GM18526 (cell line): Measurements from ENCODE around the gene INSRR.

Experiments
- POLR2A ChIP-seq: IDR thresholded peaks from 3 replicates; pipeline ENCODE4 v1.6.1; 2011; ENCODE audit not compliant: insufficient read length; ENCODE audit errors: extremely low read depth

The INSRR gene

DNA sequence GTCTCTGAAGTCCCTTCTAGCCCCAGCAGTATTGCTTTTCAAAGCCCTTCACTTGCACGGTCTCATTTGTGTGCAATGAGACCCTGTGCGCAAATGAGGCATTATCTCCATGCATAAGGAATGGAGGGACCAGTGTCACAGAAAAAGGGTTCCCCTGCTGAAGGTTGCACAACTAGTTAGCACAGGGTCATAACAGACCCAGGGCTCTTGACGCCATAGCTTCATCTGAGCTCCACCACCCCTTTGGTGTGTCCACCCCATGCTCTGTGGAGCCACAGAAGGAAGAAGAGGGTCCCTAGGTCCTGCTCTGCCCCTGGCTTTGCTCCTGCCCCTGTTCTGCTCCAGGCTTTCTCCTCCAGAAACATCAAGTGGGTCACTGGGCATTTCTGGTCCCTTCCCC, 54.9 kb downstream of the INSRR start:
- no peak for TF ChIP-seq POLR2A

DNA sequence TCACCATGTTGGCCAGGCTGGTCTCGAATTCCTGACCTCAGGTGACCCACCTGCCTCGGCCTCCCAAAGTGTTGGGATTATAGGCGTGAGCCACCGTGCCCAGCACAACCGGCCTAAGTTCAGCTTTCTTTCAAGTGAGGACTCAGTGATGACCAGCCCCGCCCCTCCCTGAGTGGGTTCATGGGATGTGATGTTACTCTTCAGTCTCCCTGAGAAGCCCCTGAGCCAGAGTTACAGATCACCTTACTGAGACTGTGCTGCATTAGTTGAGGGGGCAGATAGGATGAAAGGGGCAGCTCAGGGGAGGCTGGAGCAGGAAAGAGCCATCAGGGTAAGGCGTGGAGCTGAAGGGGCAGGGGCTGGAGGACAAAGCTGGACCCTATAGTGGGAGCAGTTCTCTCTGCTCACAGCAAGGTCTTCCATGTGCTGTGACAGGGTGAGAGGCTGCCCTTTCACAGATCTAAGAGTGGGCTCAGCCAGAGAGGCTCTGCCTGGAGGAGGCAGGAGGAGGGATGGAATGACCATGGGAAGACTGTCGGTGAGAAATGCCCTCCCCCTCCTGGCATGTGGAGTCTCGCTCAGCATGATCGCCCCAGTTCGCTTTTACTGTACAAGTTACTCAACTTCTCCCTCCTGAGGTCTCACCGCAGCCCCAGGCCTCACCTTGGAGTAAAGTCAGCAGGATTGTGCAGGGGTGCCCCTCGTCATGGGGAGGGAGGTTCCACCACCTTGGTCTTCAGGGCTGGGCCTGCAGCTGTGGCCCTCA, 55.6 kb downstream of the INSRR start:
- no peak for TF ChIP-seq POLR2A

DNA sequence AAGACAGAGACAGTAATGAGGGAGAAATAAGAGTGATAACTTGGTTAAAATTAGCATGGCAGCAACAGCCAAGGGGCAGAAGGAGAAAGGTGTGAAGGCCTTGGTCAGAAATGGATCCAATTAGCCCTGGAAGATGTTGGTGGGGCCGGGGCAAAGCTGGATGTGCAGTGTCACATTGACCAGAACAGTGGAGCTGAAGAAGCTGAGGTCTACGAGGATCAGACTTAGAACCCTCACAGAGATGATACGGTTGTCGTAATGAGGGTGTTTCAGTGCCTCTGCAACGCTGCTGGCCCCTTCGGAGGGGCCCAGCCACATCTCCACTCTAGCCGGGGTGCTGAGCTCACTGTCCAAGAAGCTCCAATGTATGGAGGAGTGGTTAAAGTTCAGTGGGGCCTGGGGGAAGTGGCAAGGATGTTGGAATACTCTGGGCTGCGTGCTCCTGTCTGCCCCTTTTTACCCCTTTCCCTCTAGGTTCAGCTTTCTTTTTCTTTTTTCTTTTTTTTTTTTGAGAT, 56.4 kb downstream of the INSRR start:
- no peak for TF ChIP-seq POLR2A

DNA sequence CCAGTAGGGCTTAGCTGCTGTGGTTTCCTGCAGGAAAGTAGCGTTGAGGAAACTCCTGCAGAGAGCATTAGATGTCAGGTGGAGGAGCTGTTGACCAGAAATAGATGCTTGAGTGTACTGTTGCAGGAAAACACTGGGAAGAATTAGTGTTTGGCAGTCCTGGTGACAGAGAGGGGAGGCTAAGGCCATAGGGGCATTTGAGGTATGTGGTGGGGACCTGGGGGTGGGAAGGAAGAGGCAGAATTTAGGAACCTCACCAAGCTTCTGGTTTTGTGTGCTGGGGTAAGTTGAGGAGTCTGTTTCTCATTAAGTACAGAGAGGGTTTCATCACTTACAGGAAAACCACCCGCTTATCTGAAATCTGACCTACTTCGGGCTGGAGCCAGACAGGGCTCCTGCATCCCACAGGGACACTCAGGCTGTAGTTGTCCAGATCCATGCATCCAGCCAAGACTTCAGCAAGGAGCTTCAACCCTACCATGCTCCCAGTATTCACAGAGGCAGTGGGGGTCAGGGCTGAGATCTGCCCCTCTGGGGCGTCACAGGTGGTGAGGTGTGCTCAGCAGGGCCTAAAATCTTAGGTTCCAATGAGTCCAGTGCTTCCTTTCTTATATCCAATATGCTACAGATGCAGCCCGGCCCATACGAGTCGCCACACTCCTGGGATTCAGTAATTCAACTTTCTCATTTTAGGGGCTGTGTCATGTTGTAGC, 57.4 kb downstream of the INSRR start:
- TF ChIP-seq POLR2A = no peak

DNA sequence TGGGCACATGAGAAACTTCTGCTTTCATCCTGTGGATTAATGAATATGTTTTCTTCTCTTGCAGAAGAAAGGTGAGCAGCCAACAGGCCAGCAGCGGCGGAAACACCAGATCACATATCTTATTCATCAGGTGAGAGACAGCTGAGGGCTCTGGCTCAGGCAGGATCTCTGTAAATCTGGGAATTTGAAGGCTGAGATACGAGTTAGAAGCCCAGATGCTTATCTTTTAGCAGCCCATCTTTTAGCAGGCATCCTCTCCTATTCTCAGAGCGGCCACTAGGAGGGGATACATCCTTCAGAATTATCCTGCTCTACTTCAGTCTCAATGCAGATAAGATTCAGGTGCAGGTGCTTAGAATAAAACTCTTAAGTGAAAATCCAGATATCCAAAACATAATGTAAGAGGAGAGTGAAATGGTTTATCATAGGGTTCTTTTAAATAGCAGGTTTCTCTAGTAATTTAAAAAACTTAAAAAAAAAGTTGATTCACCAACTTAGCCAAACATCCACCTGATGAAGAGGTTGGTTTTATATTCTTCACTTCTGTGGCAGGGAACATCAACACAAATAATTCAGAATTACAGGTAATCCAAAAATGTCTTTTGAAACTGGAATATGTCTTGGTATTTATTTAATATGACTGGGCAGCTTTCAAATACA, 61.6 kb downstream of the INSRR start:
- TF ChIP-seq POLR2A = no peak

DNA sequence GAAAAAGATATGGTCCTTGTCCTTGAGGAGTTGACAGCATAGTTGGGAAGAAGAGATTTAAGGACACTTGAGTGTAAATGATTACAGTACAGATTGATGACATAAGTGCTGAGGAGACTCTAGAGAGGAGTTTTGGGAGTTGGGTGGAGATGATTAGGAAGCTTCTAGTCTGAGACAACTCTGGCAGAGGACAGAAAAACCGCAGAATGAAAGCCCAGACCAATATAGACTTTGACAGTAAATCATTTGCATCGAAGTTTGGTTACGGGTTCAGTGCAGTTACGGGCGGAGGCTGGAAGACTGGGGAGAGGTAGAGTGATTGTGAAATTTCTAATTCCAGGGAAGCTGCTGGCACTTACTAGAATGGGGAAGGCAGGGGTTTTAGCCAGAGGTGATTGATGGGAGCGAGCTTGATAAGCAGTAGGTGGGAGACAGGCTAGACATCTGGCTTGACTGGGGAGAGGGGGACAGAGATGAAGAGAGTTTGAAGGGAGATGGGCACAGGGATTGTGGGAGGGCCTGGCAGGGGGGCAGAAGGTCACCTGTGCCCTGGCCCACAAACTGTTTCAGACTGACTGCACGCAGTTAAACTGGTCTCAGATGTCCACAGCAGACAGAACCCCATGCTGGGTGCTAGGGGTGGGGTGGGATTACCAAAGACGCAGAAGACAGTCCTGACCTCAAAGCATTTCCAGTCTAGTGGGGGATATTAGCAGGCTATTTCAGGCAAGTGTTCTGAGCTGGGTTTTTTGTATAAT, 62.4 kb downstream of the INSRR start:
- no peak for TF ChIP-seq POLR2A

DNA sequence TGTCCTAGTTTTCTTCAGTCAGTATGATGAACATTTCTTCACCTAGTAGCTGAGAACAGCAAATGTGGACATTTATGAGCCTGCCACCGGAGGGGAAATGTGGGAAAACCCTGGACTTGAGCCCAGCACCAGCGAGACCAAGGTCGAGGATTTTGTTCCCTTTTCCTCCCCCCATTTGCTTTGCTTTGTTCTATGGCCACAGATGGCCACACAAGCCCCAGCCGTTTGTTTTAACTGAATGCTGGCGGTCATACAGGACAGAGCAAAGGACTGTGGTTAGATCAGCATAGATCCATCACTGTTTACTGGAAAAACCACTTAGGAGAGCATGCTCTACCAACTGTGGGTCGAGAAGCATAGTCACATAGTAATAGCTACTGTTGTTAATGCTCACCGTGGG, 63.1 kb downstream of the INSRR start:
- TF ChIP-seq POLR2A = no peak

DNA sequence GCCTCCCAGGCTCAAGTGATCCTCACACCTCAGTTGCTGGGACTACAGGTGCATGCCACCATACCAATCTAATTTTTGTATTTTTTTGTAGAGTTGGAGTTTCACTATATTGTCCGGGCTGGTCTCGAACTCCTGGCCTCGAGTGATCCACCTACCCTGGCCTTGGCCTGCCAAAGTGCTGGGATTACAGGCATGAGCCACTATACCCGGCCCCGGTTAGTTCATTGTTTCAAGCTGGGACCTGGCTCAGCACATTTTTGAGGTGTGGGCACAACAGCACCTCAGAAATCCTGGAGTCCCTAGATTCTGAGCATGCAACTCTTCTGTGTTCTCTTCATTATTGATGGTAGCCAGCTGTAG, 63.6 kb downstream of the INSRR start:
- TF ChIP-seq POLR2A = no peak

DNA sequence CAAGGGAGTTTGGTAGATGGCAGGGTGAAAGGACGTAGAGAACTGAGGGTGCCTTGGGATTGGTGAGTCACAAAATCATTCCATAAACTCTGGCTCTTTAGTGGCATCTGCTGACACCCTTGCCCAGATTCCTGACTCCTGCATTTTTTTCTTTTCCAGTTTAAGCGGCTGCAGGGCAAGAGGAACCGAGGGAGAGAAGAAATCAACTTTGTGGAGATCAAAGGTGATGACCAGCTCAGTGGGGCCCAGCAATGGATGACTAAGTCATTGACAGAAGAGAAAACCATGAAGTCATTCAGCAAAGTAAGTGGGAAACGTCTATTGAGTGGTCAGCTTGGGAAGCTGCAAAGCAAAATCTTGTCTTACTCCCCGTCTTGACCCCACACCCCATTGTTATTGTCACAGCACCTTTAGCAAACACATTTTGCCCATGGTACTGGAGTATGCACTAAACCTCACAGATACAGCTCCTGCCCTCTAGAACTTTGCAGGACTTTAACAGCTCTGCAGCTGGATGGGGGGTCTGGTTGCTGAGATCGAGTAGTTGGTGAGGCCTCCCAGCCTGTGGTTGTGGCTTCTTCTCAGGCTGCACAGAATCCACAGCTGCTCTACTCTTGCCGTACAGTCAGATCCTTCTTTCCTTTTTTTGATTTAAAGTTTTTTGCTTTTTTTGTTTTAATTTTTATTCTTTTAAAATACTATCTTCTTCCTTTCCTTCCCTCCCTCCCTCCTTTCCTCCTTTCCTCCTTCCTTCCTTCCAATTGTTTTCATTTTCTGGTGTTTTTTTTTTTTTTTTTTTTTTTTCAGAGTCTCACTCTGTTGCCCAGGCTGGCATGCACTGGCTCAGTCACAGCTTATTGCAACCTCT, 64.2 kb downstream of the INSRR start:
- TF ChIP-seq POLR2A = no peak
